Fibroblast of lung (primary cell): ENCODE measurements around the gene DPY19L1. TPM values are rescaled to one million over a fixed set of nuclear protein-coding genes. Genes with fewer than 3 reads are reported as not detected.
"Not testable (repeated sequence)": the region's sequence is repeated elsewhere in the genome, so short reads cannot be mapped to it uniquely, and the experiment has no call there.

ENCODE experiments used
- DNase-seq, 2 donors: peaks; one replicate each; pipeline versions ENCODE4 v3.0.0 to v3.0.0-alpha.2; 2010; ENCODE audit warnings: low read depth in 2 of 2
- H2AFZ ChIP-seq: 2 replicates; pipeline ENCODE4 v1.5.1; 2012; ENCODE audit warnings: low read length, control low read depth, inconsistent platforms
- H3K27ac ChIP-seq: 2 replicates; pipeline ENCODE4 v1.5.1; 2011; ENCODE audit warnings: low read length, control low read depth; ENCODE audit not compliant: insufficient read depth
- H3K27me3 ChIP-seq: 2 replicates; pipeline ENCODE4 v1.5.1; 2011; ENCODE audit warnings: mild to moderate bottlenecking, low read length; ENCODE audit not compliant: control insufficient read depth, insufficient read depth
- H3K36me3 ChIP-seq: 2 replicates; pipeline ENCODE4 v1.5.1; 2011; ENCODE audit warnings: low read length; ENCODE audit not compliant: control insufficient read depth, insufficient read depth
- H3K4me1 ChIP-seq: 2 replicates; pipeline ENCODE4 v1.5.1; 2011; ENCODE audit warnings: low read length; ENCODE audit not compliant: control insufficient read depth, insufficient read depth; ENCODE audit errors: extremely low read depth
- H3K4me2 ChIP-seq: 2 replicates; pipeline ENCODE4 v1.5.1; 2011; ENCODE audit warnings: low read length, control low read depth; ENCODE audit not compliant: insufficient read depth; ENCODE audit errors: extremely low read depth
- H3K4me3 ChIP-seq, 4 experiments: fragments of 200-600 bp in 1 of 4; sonication (generic) in 1 of 4; replicated peaks in 1 of 4; 2 replicates each; pipeline ENCODE4 v1.5.1; 2011 to 2016; ENCODE audit warnings: low read length in 4 of 4, low read depth in 3 of 4, mild to moderate bottlenecking in 3 of 4, control low read depth in 2 of 4, inconsistent platforms in 1 of 4, mixed read lengths in 1 of 4; ENCODE audit not compliant: insufficient read depth in 1 of 4; ENCODE audit errors: control extremely low read depth in 1 of 4
- H3K79me2 ChIP-seq: 2 replicates; pipeline ENCODE4 v1.5.1; 2012; ENCODE audit warnings: mild to moderate bottlenecking, low read length, inconsistent platforms; ENCODE audit not compliant: control insufficient read depth, insufficient read depth
- H3K9ac ChIP-seq: 2 replicates; pipeline ENCODE4 v1.5.1; 2011; ENCODE audit warnings: mild to moderate bottlenecking, low read length, control low read depth; ENCODE audit not compliant: insufficient read depth
- H3K9me3 ChIP-seq: 2 replicates; pipeline ENCODE4 v1.5.1; 2012; ENCODE audit warnings: low read depth, low read length; ENCODE audit not compliant: control insufficient read depth, insufficient read depth
- H4K20me1 ChIP-seq: 2 replicates; pipeline ENCODE4 v1.5.1; 2011; ENCODE audit warnings: low read length; ENCODE audit not compliant: control insufficient read depth, insufficient read depth; ENCODE audit errors: extremely low read depth
- EZH2 ChIP-seq: IDR thresholded peaks from 2 replicates; pipeline ENCODE4 v1.5.1; 2012; ENCODE audit warnings: low read length, control low read depth, mild to moderate bottlenecking; ENCODE audit errors: missing control alignments
- polyA plus RNA-seq, 2 donors: library from polyadenylated mRNA; depleted of rRNA in 1 of 2; stranded (reverse) in 1 of 2; unstranded in 1 of 2; fragments of >200 nt; gene quantifications; 2 replicates each; pipeline ENCODE4 v1.2.1, GENCODE V29; 2011 to 2012; ENCODE audit warnings: missing spikeins in 1 of 2
- total RNA-seq: library from RNA; depleted of rRNA; stranded (reverse); fragments of >200 nt; gene quantifications from 2 replicates; pipeline ENCODE4 v1.2.1, GENCODE V29; 2014
- TF ChIP-seq, protein P1 (sequence below), 2 donors: IDR thresholded peaks in 1 of 2; conservative IDR thresholded peaks in 1 of 2; 1 replicate in 1 of 2; 2 replicates in 1 of 2; pipeline ENCODE4 v1.5.1; 2011 to 2012; ENCODE audit warnings: low read length in 2 of 2, control low read depth in 1 of 2, inconsistent platforms in 1 of 2, low read depth in 1 of 2, mild to moderate bottlenecking in 1 of 2

Gene DPY19L1
- total and polyA plus RNA-seq, 2 donors (not counting 1 experiment from before 2014, with no cell fraction given) = 30.1 to 31.8 TPM

DNA sequence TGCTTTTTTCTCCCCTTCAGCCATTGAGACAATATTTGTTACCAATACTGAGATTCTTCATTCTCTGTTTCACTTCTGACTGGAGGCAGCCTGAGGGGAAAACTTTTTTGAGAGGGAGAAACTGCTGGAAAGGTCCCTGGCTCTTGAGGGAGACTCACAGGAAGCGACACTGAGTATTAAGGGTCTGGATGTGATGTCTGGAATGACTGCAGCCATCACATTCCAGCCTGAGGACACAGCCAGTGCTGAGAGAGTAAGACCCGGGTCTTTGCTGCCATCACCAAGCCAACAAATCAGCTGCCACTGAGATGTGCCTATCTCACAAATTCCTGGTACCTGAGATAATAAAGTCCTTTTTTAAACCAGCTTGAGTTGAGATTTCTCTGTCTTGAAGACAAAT lies 157.4 kb downstream of the DPY19L1 start:
- DNase-seq = no peak
- Histone ChIP-seq H3K27me3 (no peaks in the 10 kb centered on the region), H3K79me2 (no peaks in the 10 kb centered on the region), H3K4me2 (no peak overlapping the region), H3K9ac (no peak overlapping the region), H3K36me3 (no peaks in the 10 kb centered on the region), H3K27ac (no peak overlapping the region), H3K9me3 (no peaks in the 10 kb centered on the region), H4K20me1 (no peaks in the 10 kb centered on the region), H2AFZ (no peak overlapping the region), H3K4me3 (no peak overlapping the region), H3K4me1 (no peaks in the 10 kb centered on the region)
- no peak for TF ChIP-seq EZH2
- TF ChIP-seq, protein P1, sequence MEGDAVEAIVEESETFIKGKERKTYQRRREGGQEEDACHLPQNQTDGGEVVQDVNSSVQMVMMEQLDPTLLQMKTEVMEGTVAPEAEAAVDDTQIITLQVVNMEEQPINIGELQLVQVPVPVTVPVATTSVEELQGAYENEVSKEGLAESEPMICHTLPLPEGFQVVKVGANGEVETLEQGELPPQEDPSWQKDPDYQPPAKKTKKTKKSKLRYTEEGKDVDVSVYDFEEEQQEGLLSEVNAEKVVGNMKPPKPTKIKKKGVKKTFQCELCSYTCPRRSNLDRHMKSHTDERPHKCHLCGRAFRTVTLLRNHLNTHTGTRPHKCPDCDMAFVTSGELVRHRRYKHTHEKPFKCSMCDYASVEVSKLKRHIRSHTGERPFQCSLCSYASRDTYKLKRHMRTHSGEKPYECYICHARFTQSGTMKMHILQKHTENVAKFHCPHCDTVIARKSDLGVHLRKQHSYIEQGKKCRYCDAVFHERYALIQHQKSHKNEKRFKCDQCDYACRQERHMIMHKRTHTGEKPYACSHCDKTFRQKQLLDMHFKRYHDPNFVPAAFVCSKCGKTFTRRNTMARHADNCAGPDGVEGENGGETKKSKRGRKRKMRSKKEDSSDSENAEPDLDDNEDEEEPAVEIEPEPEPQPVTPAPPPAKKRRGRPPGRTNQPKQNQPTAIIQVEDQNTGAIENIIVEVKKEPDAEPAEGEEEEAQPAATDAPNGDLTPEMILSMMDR (conservative IDR thresholded peaks at IDR 0.05 in 1 of 2, IDR thresholded peaks at IDR 0.05 in 1 of 2; ENCODE audit: low read depth in 1 of 2, low read length in 2 of 2) = no peak

DNA sequence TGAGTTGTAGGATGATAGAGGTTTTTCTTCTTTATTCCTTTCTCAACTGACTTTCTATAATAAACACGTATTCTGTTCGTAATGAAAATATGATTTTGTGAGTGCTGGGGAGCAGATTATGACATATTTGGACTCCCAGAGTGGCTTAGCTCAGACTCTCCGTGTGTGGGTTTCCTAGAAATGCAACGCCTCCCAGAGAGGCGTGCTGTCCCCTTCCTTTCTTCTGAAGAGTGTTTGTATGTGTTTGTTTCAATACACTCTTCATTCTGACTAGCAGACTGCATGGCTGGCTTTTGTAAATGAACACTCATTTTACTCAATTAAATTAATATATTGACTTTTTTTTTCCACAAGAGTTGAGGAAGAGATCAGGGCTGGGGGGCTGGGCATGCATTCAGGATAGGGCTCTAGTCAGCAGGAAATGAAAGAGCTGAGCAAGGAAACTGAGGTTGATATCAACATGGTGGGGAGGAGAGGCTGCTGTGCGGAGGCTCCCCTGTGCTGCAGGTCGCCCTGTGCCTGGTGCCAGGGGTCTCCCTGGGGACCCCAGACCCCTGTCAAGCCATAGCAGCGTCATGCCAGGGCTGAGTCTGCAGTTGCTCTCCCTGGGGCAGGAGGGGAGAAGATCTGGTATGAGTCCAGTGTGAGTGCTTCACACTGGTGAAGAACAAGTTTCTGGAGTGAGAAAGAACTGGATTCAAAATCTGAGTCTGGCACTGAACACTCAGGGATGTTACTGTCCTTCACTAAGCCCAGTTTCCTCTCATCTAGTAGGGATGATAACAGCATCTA lies 158.1 kb downstream of the DPY19L1 start:
- H4K20me1 ChIP-seq, H3K79me2 ChIP-seq, H3K4me1 ChIP-seq, H2AFZ ChIP-seq, H3K36me3 ChIP-seq, H3K9me3 ChIP-seq, H3K4me2 ChIP-seq, H3K9ac ChIP-seq, H3K4me3 ChIP-seq, DNase-seq, H3K27ac ChIP-seq, H3K27me3 ChIP-seq: not testable (repeated sequence)

Other genes with a start within 250 kb of the DPY19L1 start
- not detected in 2 replicates for gene TBX20, start 216.6 kb upstream of the DPY19L1 start, total RNA-seq
- 0.05 and 0.07 TPM in 2 replicates for gene TBX20, start 216.6 kb upstream of the DPY19L1 start, polyA plus RNA-seq